ENCODE data around the gene CHRNB2.

The CHRNB2 gene

GRCh38 chr1:154548028-154548427 is 19.6 kb upstream of the CHRNB2 start:
- TF ChIP-seq TCF12 (IDR thresholded peaks at IDR 0.05; ENCODE audit: low read depth) (no peak), CREB1 (IDR thresholded peaks at IDR 0.05; ENCODE audit: low read depth) (no peak), CEBPB (IDR thresholded peaks at IDR 0.05) (no peak), TAF1 (IDR thresholded peaks at IDR 0.05; ENCODE audit: low read depth) (no peak), USF1 (IDR thresholded peaks at IDR 0.05) (no peak), FOXM1 (IDR thresholded peaks at IDR 0.05; ENCODE audit: borderline replicate concordance, low read depth) (no peak), EGR1 (IDR thresholded peaks at IDR 0.05) (no peak), NFIC (IDR thresholded peaks at IDR 0.05) (no peak), ZBTB7A (IDR thresholded peaks at IDR 0.05; ENCODE audit: low read depth) (no peak), MAX (IDR thresholded peaks at IDR 0.05) (no peak), EP300 (IDR thresholded peaks at IDR 0.05; ENCODE audit: borderline replicate concordance) (no peak), YY1 (IDR thresholded peaks at IDR 0.05; ENCODE audit: low read depth) (no peak), TEAD4 (IDR thresholded peaks at IDR 0.05) (no peak)

- TF ChIP-seq FOXM1 (IDR thresholded peaks at IDR 0.05; ENCODE audit: borderline replicate concordance, low read depth) (no peak), YY1 (IDR thresholded peaks at IDR 0.05; ENCODE audit: low read depth) (no peak)
Measured at GRCh38 chr1:154549202-154549770, 18.3 kb upstream of the CHRNB2 start.

- TF ChIP-seq RAD21 (IDR thresholded peaks at IDR 0.05; ENCODE audit: low read depth) (no peak), TEAD4 (IDR thresholded peaks at IDR 0.05) (no peak), FOXM1 (IDR thresholded peaks at IDR 0.05; ENCODE audit: borderline replicate concordance, low read depth) (no peak), ZBTB7A (IDR thresholded peaks at IDR 0.05; ENCODE audit: low read depth) (no peak), EP300 (IDR thresholded peaks at IDR 0.05; ENCODE audit: borderline replicate concordance) (no peak), YY1 (IDR thresholded peaks at IDR 0.05; ENCODE audit: low read depth) (no peak), NFIC (IDR thresholded peaks at IDR 0.05) (no peak), USF1 (IDR thresholded peaks at IDR 0.05) (no peak), TAF1 (IDR thresholded peaks at IDR 0.05; ENCODE audit: low read depth) (no peak), CEBPB (IDR thresholded peaks at IDR 0.05) (no peak), TCF12 (IDR thresholded peaks at IDR 0.05; ENCODE audit: low read depth) (no peak), REST (IDR thresholded peaks at IDR 0.05; ENCODE audit: low read depth) (no peak), EGR1 (IDR thresholded peaks at IDR 0.05) (no peak)
Measured at GRCh38 chr1:154550070-154550469, 17.5 kb upstream of the CHRNB2 start.

- no peak for TF ChIP-seq TCF12 (IDR thresholded peaks at IDR 0.05; ENCODE audit: low read depth)
- TF ChIP-seq REST (IDR thresholded peaks at IDR 0.05; ENCODE audit: low read depth), result no peak
- no peak for TF ChIP-seq CEBPB (IDR thresholded peaks at IDR 0.05)
- no peak for TF ChIP-seq TEAD4 (IDR thresholded peaks at IDR 0.05)
- no peak for TF ChIP-seq CREB1 (IDR thresholded peaks at IDR 0.05; ENCODE audit: low read depth)
- TF ChIP-seq FOXM1 (IDR thresholded peaks at IDR 0.05; ENCODE audit: borderline replicate concordance, low read depth), result no peak
- no peak for TF ChIP-seq USF1 (IDR thresholded peaks at IDR 0.05)
- TF ChIP-seq MAX (IDR thresholded peaks at IDR 0.05), result no peak
- TF ChIP-seq TAF1 (IDR thresholded peaks at IDR 0.05; ENCODE audit: low read depth), result no peak
- no peak for TF ChIP-seq EGR1 (IDR thresholded peaks at IDR 0.05)
- no peak for TF ChIP-seq EP300 (IDR thresholded peaks at IDR 0.05; ENCODE audit: borderline replicate concordance)
- no peak for TF ChIP-seq NFIC (IDR thresholded peaks at IDR 0.05)
- no peak for TF ChIP-seq ZBTB7A (IDR thresholded peaks at IDR 0.05; ENCODE audit: low read depth)
- no peak for TF ChIP-seq YY1 (IDR thresholded peaks at IDR 0.05; ENCODE audit: low read depth)
Measured at GRCh38 chr1:154550657-154551056, 16.9 kb upstream of the CHRNB2 start.

- TF ChIP-seq TAF1 (IDR thresholded peaks at IDR 0.05; ENCODE audit: low read depth), result no peak
- TF ChIP-seq CEBPB (IDR thresholded peaks at IDR 0.05), result no peak
- no peak for TF ChIP-seq CREB1 (IDR thresholded peaks at IDR 0.05; ENCODE audit: low read depth)
- no peak for TF ChIP-seq EGR1 (IDR thresholded peaks at IDR 0.05)
- no peak for TF ChIP-seq YY1 (IDR thresholded peaks at IDR 0.05; ENCODE audit: low read depth)
- TF ChIP-seq USF1 (IDR thresholded peaks at IDR 0.05), result no peak
- TF ChIP-seq TEAD4 (IDR thresholded peaks at IDR 0.05), result no peak
- TF ChIP-seq TCF12 (IDR thresholded peaks at IDR 0.05; ENCODE audit: low read depth), result no peak
- no peak for TF ChIP-seq MAX (IDR thresholded peaks at IDR 0.05)
- TF ChIP-seq REST (IDR thresholded peaks at IDR 0.05; ENCODE audit: low read depth), result no peak
- no peak for TF ChIP-seq RAD21 (IDR thresholded peaks at IDR 0.05; ENCODE audit: low read depth)
- no peak for TF ChIP-seq FOXM1 (IDR thresholded peaks at IDR 0.05; ENCODE audit: borderline replicate concordance, low read depth)
- no peak for TF ChIP-seq ZBTB7A (IDR thresholded peaks at IDR 0.05; ENCODE audit: low read depth)
- TF ChIP-seq NFIC (IDR thresholded peaks at IDR 0.05), result no peak
- no peak for TF ChIP-seq EP300 (IDR thresholded peaks at IDR 0.05; ENCODE audit: borderline replicate concordance)
Measured at GRCh38 chr1:154551474-154551873, 16.1 kb upstream of the CHRNB2 start.

Measured in Ishikawa (cell line).